Raji (cell line): ENCODE measurements around the gene BCAS3.
A peak's percentile ranks its signal among the peaks of the same experiment; 100 is the strongest.

Source experiments
- POLR2A ChIP-seq: IDR thresholded peaks from 2 replicates; pipeline ENCODE4 v1.6.1; 2011; ENCODE audit warnings: low read depth, low read length, control low read depth; ENCODE audit not compliant: insufficient read depth

BCAS3 gene

GRCh38 chr17:60677308-60678117, at the start of gene BCAS3:
Gene BCAS3, plus strand, starts transcription at chr17:60677851.
- TF ChIP-seq POLR2A = peak; percentile 66

DNA sequence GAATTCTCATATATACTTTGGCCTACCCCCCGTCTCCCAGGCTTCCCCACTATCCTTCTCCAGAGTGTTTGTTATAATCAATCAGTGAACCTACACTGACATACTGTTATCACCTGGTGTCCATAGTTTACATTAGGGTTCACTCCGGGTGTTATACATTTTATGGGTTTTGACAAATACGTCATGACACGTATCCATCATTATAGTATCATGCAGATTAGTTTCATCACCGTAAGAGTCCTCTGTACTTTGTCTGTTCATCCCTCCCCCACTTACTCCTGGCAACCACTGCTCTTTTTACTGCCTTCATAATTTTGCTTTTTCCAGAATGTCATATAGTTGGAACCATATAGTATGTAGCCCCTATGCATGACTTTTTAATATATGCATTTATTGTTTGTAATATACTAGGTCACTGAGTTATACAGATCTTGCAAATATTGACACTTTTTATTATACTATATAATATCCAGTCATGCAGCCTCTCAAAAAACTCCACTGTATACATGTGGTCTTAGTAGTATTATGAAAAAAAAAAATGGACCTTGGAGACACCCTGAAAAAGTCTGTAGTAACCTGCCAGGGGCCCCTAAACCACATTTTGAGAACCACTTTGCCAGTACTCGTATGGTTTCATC, 49.3 kb upstream of the BCAS3 start:
- TF ChIP-seq POLR2A = no peak

DNA sequence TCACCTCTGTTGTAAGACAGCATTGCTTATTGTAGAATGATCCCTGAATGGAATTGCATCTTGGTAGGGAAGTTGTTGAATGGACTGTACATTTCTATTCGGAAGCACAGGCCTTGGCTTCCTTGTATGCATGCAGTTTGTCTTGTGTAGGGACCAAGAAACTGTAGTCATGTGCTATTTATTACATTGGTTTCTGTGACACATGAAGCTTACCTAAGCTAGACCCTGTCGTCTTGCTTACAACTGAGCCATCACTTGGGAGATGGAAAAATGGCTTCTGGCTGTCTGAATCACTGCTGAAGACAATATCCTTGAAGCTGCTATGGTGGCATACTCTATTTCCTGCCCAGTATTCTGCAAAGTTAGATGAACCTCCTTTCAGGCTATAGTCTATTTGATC, 48.5 kb upstream of the BCAS3 start:
- TF ChIP-seq POLR2A = no peak

GRCh38 chr17:60630352-60630751, 47.3 kb upstream of the BCAS3 start:
- TF ChIP-seq POLR2A = no peak

- no peak for TF ChIP-seq POLR2A
Measured at GRCh38 chr17:60631119-60631518, 46.5 kb upstream of the BCAS3 start.

- no peak for TF ChIP-seq POLR2A
Measured at GRCh38 chr17:60637683-60638082, 40.0 kb upstream of the BCAS3 start.

GRCh38 chr17:60639019-60639330, 38.7 kb upstream of the BCAS3 start:
- TF ChIP-seq POLR2A = no peak

- TF ChIP-seq POLR2A = no peak
Measured at GRCh38 chr17:60640503-60640902, 37.1 kb upstream of the BCAS3 start.

- TF ChIP-seq POLR2A = no peak
Measured at GRCh38 chr17:60641126-60641525, 36.5 kb upstream of the BCAS3 start.

DNA sequence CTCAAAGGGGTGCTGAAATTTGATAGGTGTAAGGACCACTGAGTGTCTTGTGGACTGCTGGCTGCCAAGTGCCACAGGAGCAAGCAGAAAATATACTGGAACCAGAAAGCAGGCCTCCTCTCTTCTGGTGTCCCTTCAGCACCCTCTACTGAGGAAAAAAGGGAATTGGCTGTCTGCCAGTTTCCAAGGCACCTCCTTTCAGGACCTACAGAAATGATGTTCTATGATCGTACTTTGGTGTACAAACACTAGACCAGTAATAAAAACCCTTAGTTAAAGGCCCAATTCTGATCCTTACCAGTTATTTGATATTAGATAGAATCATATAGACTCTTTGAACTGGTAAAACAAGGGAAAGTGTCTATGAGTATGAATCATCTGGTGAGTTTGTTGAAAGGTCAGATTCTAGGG, 35.8 kb upstream of the BCAS3 start:
- TF ChIP-seq POLR2A = no peak

DNA sequence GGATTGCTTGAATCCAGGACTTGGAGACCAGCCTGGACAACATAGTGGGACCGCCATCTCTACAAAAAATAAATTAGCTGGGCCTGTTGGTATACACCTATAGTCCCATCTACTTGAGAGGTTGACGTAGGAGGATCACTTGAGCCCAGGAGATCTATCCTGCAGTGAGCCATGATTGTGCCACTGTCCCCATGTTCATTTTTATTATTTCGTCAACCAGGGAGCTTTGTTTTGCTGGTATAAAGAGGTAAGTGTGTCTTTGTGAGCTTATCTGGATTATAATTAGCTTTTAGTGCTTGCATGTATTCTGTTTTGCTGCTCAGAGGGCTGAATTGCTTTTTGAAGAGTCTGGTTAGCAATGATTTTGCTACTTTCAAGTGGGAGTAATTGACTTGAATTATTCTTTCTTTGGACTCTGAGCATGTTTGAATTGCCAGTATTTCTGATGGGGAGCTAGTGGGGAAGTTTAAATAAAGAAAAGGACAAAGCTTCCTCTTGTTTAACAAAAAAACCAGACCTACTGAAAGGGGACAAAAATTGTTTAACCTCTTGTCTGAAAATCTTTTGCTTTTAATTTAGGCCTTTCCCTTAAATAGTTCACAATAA, 31.6 kb upstream of the BCAS3 start:
- no peak for TF ChIP-seq POLR2A

DNA sequence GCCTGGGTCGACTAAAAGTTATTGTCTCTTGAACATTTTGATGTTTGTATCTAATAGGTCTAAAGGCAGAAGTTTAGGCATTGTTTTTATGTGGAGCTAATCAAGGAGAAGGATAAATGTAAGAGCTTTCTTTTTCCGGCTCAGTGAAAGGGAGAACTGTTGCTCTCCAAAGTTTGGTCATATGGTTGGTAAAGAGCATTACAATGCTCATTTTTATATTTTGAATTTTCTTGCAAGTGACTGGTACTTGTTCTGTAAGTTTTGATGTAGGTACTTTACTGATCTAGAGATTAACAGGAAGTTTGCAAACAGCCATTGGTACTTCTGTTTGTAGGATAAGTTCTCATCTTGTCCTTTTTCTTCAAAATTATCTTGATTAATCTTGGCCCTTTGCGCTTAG, 30.9 kb upstream of the BCAS3 start:
- TF ChIP-seq POLR2A = no peak

DNA sequence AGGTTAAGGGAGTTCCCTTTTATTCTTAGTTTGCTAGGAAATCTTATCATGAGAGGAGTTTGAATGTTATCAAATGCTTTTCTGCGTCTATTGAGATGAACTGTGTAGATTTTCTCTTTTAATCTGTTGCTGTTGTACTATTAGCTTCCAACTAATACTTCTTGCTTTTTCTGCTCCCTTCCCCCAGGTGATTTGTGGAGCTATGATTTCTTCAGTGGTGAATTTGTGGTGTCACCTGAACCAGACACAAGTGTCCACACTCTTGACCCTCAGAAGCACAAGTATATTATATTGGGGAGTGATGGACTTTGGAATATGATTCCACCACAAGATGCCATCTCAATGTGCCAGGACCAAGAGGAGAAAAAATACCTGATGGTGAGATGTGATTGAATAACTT, 29.9 kb upstream of the BCAS3 start:
- no peak for TF ChIP-seq POLR2A

DNA sequence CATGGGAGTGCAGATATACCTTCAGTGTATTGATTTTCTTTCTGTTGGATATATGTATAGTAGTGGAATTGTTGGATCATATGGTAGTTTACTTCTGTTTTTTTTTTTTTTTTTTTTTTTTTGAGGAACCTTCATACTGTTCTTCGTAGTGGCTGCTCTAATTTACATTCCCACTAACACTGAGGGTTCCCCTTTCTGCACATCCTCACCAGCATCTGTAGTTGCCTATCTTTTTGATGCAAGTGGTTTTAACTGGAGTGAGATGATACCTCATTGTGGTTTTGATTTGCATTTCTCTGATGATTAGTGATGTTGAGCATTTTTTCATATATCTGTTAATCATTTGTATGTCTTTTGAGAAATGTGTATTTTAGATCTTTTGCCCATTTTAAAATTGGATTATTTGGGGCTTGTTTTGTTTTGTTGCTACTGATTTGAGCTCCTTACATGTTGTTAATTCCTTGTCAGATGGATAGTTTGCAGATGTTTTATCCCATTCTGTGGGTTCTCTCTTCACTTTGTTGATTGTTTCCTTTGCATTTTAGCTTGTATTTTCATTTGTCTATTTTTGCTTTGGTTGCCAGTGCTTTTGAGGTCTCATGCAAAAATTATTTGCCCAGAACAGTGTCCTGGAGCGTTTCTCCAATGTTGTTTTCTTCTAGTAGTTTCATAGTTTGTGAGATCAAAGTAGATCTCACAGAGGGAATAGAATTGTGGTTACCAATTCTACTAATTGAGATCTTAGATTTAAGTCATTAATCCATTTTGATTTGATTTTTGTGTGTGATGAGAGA, 25.0 kb upstream of the BCAS3 start:
- no peak for TF ChIP-seq POLR2A

GRCh38 chr17:60653569-60653968, 24.1 kb upstream of the BCAS3 start:
- TF ChIP-seq POLR2A = no peak

DNA sequence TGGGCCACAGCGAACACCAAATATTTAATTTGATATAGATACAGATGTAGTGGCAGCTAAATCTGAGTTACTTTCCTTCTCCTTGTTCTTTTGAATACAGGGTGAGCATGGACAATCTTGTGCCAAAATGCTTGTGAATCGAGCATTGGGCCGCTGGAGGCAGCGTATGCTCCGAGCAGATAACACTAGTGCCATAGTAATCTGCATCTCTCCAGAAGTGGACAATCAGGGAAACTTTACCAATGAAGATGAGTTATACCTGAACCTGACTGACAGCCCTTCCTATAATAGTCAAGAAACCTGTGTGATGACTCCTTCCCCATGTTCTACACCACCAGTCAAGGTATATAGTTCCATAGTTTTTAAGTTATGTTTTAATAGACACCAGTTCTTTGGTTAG, 21.2 kb upstream of the BCAS3 start:
- TF ChIP-seq POLR2A = no peak

DNA sequence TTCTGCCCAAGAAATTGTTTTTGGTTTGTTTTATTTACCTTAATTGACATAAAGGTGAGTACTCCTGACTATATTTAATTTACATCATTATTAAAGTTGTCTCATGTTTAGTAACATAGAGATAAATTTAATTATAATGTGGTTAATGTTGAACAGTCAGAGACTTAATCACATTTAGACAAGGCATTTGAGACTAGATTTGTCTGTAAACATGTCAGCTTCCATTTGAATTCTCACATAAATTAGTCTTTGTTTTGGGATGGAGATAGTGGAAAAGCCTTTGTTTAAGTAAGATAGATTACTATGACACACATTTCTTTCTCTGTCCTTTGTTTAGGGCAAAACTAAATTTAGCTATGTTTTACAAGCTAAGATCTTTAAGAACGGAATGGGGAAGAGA, 18.5 kb upstream of the BCAS3 start:
- TF ChIP-seq POLR2A = no peak
